GM18861 (cell line): ENCODE measurements around the gene CSRNP3.
A peak's percentile ranks its signal among the peaks of the same experiment; 100 is the strongest.

Source experiments
- ATAC-seq: cut with Tn5 transposase; IDR thresholded peaks from one replicate; pipeline ENCODE4 v1.9.1; 2021; ENCODE audit not compliant: unreplicated experiment

Gene CSRNP3

GRCh38 chr2:165469417-165469816, at the start of gene CSRNP3:
TSS of gene CSRNP3 (plus strand) at chr2:165469698. CDS start at chr2:165595066, 125,368 bp downstream.
- ATAC-seq = no peak

GRCh38 chr2:165420231-165420630, 49.3 kb upstream of the CSRNP3 start:
- no peak for ATAC-seq

- no peak for ATAC-seq
Observed at GRCh38 chr2:165423081-165423480, 46.4 kb upstream of the CSRNP3 start.

- no peak for ATAC-seq
Observed at GRCh38 chr2:165425556-165425955, 43.9 kb upstream of the CSRNP3 start.

GRCh38 chr2:165427686-165428085, 41.8 kb upstream of the CSRNP3 start:
- ATAC-seq = no peak

GRCh38 chr2:165428926-165429325, 40.6 kb upstream of the CSRNP3 start:
- no peak for ATAC-seq

GRCh38 chr2:165431014-165431413, 38.5 kb upstream of the CSRNP3 start:
- no peak for ATAC-seq

GRCh38 chr2:165432234-165432966, 37.1 kb upstream of the CSRNP3 start:
- ATAC-seq = no peak

GRCh38 chr2:165434865-165435496, 34.5 kb upstream of the CSRNP3 start:
- ATAC-seq = no peak

- no peak for ATAC-seq
Observed at GRCh38 chr2:165435611-165436010, 33.9 kb upstream of the CSRNP3 start.

GRCh38 chr2:165436559-165436958, 32.9 kb upstream of the CSRNP3 start:
- ATAC-seq = peak; percentile 73

GRCh38 chr2:165440367-165440766, 29.1 kb upstream of the CSRNP3 start:
- no peak for ATAC-seq

- ATAC-seq = no peak
Observed at GRCh38 chr2:165443511-165443910, 26.0 kb upstream of the CSRNP3 start.

GRCh38 chr2:165448406-165448805, 21.1 kb upstream of the CSRNP3 start:
- no peak for ATAC-seq

- no peak for ATAC-seq
Observed at GRCh38 chr2:165450156-165450555, 19.3 kb upstream of the CSRNP3 start.

- ATAC-seq = no peak
Observed at GRCh38 chr2:165452327-165452726, 17.2 kb upstream of the CSRNP3 start.

- no peak for ATAC-seq
Observed at GRCh38 chr2:165453561-165454094, 15.9 kb upstream of the CSRNP3 start.

- ATAC-seq = no peak
Observed at GRCh38 chr2:165454905-165455304, 14.6 kb upstream of the CSRNP3 start.

- no peak for ATAC-seq
Observed at GRCh38 chr2:165456027-165456426, 13.5 kb upstream of the CSRNP3 start.

- ATAC-seq = no peak
Observed at GRCh38 chr2:165462443-165462842, 7.1 kb upstream of the CSRNP3 start.

GRCh38 chr2:165466386-165466785, 3.1 kb upstream of the CSRNP3 start:
- ATAC-seq = no peak

- no peak for ATAC-seq
Observed at GRCh38 chr2:165467921-165468320, 1.6 kb upstream of the CSRNP3 start.
